ENCODE measurements around the gene MLPH. TPM values are rescaled to one million over a fixed set of nuclear protein-coding genes. Genes with fewer than 3 reads are reported as not detected.

The MLPH gene
- total and polyA plus RNA-seq, 9 of the 15 experiments (the other 6 are each of a cell fraction or from before 2014, with no cell fraction given) = 0.22 TPM; not detected in 8

DNA sequence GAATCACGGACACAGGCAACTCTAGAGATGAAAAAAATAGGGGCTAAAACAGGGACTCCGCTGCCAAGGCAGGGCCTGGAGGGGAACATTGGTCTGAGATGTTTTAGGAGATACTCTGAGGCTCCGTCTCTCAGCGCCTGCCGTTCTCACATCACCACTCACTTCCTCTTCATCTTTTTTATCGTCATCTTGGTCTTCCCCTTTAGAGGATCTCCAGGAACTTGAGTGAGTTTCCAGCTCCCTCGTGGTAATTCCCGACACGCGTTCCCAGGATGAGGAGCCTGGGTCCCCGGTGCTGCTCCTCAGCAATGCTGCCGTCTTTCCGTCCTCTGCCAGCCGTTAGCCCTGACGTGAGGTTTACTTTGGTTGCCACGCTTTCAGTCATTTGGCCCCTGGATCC is 16.1 kb downstream of the MLPH start:
- TF ChIP-seq SPI1 (IDR thresholded peaks at IDR 0.05; ENCODE audit: borderline replicate concordance, low read depth, low read length) (0 out of 2 replicates have a peak, but pooled peaks have one; percentile 29), PTBP1 (IDR thresholded peaks at IDR 0.05; ENCODE audit: low read depth, low read length) (no peak)
- no peak for DNase-seq (ENCODE audit: extremely low read depth in 1 of 4, low spot score in 3 of 4)
- H3K79me2 ChIP-seq (ENCODE audit: control insufficient read depth, insufficient read depth, low read length) = no peaks in the 10 kb centered on the region
- H3K27me3 ChIP-seq (ENCODE audit: control insufficient read depth in 2 of 2, insufficient read depth in 2 of 2, low read length in 2 of 2) = peaks cover 0 to 52% of the 10 kb centered on the region in 2 experiments; a peak in 2 of 5 replicates
- no peak overlapping the region for H2AFZ ChIP-seq (ENCODE audit: low read depth, low read length)
- no peaks in the 10 kb centered on the region for H3K9me3 ChIP-seq (replicated peaks; ENCODE audit: control insufficient read depth, insufficient read depth, low read depth, low read length)
- H3K27ac ChIP-seq (ENCODE audit: extremely low read depth, low read depth, low read length) = no peak overlapping the region
- ATAC-seq = no peak
- no peaks in the 10 kb centered on the region for H3K9me1 ChIP-seq (ENCODE audit: control insufficient read depth, insufficient read depth, low read length)
- no peaks in the 10 kb centered on the region for H3K4me1 ChIP-seq (replicated peaks in 1 of 2; ENCODE audit: control insufficient read depth in 2 of 2, insufficient read depth in 2 of 2, low read length in 2 of 2)
- BruUV-seq (replicated peaks) = no TSS peak
- FAIRE-seq = no peak
- in situ Hi-C loops (cut with MboI) (no loop called here), intact Hi-C loops (cut with micrococcal nuclease) (no loop called here)
- no peak overlapping the region for H3K4me3 ChIP-seq
- CTCF ChIA-PET (ENCODE audit: low intra/inter-chr PET ratio) = no interaction called here
- H3K9ac ChIP-seq (ENCODE audit: insufficient read depth in 1 of 2, low read depth in 2 of 2, low read length in 2 of 2) = no peak overlapping the region
- no peak overlapping the region for H3K4me2 ChIP-seq (ENCODE audit: insufficient read depth, low read length)
- no peaks in the 10 kb centered on the region for H3K36me3 ChIP-seq (ENCODE audit: control insufficient read depth, insufficient read depth, low read length)
- WGBS (ENCODE audit: insufficient coverage, low coverage, missing lambda C conversion rate) = 2% methylated on average over 12 of the region's 16 CpGs
- no peaks in the 10 kb centered on the region for H4K20me1 ChIP-seq (replicated peaks; ENCODE audit: control insufficient read depth, insufficient read depth, low read length)
- POLR2A ChIA-PET = no interaction called here

DNA sequence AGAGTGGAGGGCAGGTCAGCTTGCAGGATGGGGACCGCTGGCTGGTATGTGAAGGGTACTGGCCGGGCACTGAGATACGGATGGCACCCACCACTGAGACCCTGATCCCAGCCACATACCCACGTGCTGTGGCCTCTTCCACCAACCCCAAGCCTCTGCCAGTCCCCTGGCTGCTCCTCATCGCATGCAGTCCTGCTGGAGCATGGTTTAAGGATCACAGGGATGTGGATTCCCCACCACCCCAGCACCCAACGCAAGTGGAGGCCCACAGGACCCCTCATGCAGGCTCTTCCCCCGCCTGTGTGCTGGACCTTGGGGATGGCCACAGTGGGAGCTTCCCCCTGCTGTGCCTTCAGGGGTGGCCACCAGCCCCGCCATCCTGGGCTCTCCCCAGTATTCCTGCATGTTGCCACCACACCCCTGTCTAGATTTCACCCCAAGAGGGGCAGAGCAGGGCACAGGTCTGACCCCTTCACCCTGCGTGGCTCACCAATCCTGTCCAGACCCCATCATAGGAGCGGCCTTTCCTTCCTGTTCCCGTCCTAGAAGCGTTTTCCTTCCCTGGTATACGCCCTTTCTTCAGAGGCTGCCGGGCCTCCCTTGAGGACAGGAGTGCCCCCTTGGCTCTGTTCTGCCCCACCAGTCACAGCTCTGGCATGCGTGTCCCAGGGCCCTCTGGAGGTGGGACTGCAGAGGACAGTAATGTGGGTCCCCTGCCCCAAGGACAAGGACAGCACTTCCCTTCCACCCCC is 18.3 kb downstream of the MLPH start:
- H3K4me2 ChIP-seq (ENCODE audit: insufficient read depth, low read length) = no peak overlapping the region
- no peak overlapping the region for H2AFZ ChIP-seq (ENCODE audit: low read depth, low read length)
- no peak overlapping the region for H3K4me3 ChIP-seq
- H3K27me3 ChIP-seq (ENCODE audit: control insufficient read depth in 2 of 2, insufficient read depth in 2 of 2, low read length in 2 of 2) = peaks cover 3 to 59% of the 10 kb centered on the region in 2 experiments; a peak in 3 of 5 replicates
- no peak overlapping the region for H3K27ac ChIP-seq (ENCODE audit: extremely low read depth, low read depth, low read length)
- FAIRE-seq = no peak
- ChIA-PET POLR2A (interaction anchor here (0.6 kb wide), 1 partner anchor 61 kb away, joined by 3 read pairs; no protein-coding TSS in a partner anchor), CTCF (ENCODE audit: low intra/inter-chr PET ratio) (no interaction called here)
- no peaks in the 10 kb centered on the region for H3K79me2 ChIP-seq (ENCODE audit: control insufficient read depth, insufficient read depth, low read length)
- H3K9me1 ChIP-seq (ENCODE audit: control insufficient read depth, insufficient read depth, low read length) = no peaks in the 10 kb centered on the region
- BruUV-seq (replicated peaks) = no TSS peak
- intact Hi-C loops (cut with micrococcal nuclease) = no loop called here
- H4K20me1 ChIP-seq (replicated peaks; ENCODE audit: control insufficient read depth, insufficient read depth, low read length) = no peaks in the 10 kb centered on the region
- 0% methylated on average over 5 of the region's 15 CpGs for WGBS (ENCODE audit: insufficient coverage, low coverage, missing lambda C conversion rate)
- ATAC-seq = no peak
- H3K9me3 ChIP-seq (replicated peaks; ENCODE audit: control insufficient read depth, insufficient read depth, low read depth, low read length) = no peaks in the 10 kb centered on the region
- no peaks in the 10 kb centered on the region for H3K36me3 ChIP-seq (ENCODE audit: control insufficient read depth, insufficient read depth, low read length)
- TF ChIP-seq MXI1 (IDR thresholded peaks at IDR 0.05; ENCODE audit: low read depth, low read length) (no peak), KAT8 (IDR thresholded peaks at IDR 0.05; ENCODE audit: low read depth) (no peak)
- in situ Hi-C loops (cut with MboI) = no loop called here
- no peak for DNase-seq (ENCODE audit: extremely low read depth in 1 of 4, low spot score in 3 of 4)
- no peak overlapping the region for H3K9ac ChIP-seq (ENCODE audit: insufficient read depth in 1 of 2, low read depth in 2 of 2, low read length in 2 of 2)
- H3K4me1 ChIP-seq (replicated peaks in 1 of 2; ENCODE audit: control insufficient read depth in 2 of 2, insufficient read depth in 2 of 2, low read length in 2 of 2) = no peaks in the 10 kb centered on the region

All from K562 (cell line).